GM19397 (cell line): ENCODE measurements around the gene CACTIN.

Source experiments
- ATAC-seq: cut with Tn5 transposase; IDR thresholded peaks from one replicate; pipeline ENCODE4 v1.9.1; 2021; ENCODE audit warnings: mild to moderate bottlenecking, moderate library complexity; ENCODE audit not compliant: unreplicated experiment

The CACTIN gene

DNA sequence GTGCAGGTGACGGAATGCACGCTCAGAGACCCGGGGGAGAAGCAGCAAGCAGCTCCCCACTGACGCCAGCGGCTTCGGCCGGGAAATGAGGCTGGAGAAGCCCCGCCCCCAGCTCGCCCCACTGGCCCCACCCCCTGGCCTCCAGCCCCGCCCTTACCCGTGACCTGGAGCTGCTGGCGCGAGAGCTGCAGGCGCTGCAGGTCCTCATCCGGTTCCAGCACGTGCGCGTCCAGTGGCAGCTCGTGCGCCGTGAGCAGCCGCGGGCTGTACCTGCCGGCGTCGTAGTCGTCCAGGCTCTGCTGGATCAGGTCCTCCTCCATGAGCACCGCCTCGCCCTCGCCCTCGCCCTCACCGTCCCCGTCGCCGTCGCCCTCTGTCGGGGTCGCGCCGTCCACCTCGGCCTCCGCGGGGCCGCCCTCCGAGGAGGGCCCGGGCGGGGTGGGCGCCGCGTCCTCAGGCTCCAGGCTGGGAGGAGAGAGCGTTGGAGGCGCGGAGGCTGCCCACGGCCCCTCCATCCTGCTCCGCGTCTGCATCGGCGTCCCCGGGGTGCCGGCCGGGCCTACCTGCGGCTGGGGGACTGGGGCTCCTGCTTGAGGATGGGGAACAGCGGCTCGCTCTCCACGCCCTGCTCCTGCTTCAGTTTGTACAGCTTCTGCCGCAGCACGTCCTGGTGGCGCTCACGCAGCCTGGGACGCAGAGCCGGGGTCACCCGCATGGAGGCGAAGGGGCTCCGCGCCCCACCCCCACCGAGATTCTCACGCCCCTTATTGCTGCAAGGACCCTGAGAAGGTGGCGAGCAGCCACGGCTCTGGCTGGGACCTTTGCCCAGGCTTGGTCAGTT is 13.5 kb downstream of the CACTIN start:
- ATAC-seq: no peak

DNA sequence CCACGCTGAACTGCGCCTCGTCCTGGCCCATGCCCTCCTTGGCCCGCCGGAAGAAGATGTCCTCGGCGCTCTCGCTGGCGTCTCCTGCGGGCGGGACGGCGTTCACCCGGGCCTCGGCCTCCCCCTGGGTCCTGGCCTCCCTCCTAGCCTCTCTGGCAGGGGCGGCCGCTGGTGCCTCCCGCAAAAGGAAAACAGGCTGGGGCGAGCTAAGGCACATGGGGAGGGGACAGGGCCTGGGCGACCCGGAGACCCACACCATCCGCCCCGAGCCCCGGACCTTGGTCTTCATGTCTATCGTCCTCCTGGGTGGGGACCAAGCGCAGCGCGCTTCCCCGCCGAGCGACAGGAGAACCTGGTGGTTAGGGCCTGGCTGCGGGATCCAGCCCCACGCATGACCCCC is 14.3 kb downstream of the CACTIN start:
- no peak for ATAC-seq

DNA sequence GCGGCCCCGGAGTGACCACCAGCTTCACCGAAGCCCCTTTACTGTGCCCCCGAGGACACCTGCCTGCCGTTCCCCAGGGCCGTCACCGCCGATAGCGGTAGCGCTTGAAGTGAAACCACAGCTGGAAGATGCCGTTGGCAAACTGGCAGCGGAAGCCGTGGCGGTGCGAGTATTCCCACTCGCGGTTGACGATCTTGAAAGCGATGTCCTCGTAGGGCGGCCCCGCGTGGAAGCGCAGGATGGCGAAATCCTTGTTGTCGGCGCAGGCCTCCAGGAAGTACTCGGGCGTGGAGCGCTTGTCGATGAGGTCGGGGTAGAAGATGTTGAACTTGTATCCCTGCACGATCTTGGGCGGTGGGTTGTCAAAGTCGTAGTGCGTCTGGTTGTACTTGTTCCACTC is 14.7 kb downstream of the CACTIN start:
- no peak for ATAC-seq

DNA sequence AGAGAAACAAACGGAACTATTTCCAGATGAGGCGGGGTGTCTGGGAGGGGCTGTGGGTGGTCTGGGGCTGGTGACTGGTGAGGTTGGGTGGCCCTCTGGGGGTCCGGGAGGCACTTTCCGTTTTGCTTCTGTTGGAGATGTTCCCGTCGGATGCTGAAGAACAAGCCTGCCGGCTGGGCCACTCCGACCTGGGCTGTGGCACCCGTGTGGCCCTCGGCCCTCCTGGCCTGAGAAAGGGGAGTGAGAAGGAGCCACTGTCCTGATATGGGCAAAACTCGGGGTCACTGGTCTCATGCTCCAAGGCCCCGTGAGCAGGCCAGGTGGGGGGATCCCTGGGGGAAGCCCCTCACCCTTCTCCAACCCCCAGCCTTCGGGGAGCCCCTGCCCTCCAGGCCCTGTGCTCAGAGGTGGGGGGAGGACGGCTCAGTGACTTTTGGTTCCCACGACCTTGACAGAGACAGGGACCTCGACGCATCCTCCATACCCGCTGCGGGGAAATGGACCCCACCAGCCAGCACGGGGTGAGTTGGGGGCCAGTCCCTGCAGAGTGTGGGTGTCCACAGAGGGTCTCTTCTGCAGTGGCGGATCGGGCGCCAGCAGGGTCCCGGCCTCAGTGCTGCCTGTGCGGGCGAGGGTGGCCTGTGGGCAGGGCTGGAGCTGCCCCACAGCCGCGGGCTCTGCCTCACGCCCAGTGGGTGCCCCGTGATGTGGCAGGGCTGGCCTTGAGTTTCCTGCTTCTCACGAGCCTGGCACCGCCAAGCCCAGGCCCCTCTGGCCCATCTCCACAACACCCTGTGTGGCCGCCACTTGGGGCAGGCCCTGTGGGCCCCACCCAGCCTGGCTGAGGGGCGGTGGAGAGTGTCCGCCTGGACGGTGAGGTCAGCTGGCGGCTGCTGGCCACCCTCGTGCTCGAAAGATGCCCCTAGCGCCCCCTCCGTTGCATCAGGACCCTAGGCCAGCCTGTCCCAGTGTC is 15.6 kb downstream of the CACTIN start:
- no peak for ATAC-seq

DNA sequence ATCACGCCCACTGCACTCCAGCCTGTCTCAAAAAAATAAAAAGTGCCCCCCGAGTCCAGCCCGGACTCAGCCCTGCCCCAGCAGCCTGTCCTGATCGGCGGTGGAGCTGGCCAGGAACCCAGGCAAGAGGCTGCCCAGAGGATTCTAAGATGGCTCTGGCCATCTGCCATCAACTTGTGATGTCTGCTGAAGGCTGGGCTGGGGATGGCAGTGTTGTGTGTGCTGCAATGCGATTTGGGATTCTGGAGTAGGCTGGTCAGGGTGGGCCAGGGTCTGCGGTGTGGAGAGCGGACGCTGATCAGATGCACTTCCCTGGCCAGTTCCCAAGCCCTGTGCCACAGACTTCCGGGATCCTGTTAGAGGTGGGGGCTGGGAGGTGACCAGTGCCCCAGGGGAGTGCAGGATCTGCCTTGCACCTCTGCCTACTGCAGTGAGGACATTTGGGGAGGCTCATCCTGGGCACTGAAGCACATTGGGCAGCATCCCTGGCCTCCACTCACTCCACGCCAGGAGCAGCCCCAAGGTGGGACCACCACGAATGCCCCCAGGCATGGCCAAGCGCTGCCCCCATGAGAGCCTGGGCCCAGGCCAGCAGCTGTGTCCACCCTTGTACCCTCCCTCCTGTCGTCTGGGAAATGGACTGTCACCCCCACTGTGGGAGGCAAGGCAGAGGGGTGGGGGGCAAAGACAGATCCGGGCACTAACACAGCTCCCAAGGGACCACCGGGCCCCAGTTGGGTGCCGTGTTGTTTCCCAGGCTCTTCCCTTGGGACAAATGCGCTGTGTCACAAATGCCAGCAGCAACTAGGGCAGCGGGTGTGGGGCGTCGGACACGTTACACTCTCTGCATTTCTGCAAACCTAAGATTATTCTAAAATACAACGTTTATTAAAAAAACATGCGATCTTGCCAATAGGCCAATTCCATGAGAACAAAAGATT is 16.5 kb downstream of the CACTIN start:
- ATAC-seq: no peak

DNA sequence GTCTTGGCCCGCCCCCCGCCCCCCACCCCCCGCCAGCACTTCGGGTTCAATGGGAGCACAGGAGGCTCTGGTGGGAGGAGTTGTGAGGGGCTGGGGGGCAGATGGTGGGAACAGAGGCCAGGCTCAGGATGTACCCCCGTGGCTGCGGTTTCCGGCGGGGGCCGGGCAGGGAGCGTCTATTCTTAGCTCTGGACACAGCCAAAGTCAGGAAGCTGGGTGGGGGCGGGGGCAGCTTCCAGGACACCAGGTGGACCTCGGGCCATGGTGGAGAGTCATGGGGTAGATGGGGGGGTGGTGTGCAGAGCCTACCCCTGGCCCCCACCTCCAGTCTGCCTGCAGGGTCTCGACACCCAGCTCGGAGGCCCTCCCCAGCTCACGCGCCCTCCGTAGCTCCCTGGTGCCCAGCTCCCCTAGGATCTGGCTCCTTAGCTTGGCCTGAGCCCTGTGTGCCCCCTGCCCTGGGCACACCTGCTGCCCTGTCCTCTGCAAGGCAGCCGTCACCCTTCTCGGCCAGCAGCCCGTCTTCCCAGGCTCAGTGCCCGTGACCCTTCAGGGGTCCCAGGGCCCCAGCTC is 17.8 kb downstream of the CACTIN start:
- ATAC-seq: no peak

DNA sequence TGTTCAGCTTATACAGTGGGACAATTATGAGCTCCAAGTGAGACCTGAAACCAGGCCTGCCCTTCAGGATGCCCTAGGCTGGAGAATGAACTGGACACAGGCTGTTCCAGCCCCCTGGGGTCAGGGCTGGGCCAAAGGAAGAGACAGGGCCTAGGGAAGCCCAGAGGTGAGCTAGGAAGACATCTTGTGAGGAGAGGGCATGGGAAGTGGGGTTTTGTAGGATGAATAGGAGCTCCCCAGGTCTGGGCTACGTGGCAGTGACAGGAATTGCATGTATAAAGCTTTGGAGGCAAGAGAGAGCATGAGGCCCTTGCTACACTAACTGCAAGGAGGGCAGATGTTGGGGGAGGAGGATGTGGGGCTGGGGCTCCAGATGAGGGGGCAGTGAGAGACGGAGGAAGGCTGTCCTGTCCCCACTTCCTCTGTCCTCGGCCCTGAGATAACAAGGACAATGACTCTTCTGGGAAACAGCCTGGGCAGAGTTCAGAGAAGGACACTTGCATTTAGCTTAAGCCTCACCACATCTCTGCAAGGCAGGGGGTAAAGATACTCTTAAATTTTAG is 18.4 kb downstream of the CACTIN start:
- no peak for ATAC-seq

DNA sequence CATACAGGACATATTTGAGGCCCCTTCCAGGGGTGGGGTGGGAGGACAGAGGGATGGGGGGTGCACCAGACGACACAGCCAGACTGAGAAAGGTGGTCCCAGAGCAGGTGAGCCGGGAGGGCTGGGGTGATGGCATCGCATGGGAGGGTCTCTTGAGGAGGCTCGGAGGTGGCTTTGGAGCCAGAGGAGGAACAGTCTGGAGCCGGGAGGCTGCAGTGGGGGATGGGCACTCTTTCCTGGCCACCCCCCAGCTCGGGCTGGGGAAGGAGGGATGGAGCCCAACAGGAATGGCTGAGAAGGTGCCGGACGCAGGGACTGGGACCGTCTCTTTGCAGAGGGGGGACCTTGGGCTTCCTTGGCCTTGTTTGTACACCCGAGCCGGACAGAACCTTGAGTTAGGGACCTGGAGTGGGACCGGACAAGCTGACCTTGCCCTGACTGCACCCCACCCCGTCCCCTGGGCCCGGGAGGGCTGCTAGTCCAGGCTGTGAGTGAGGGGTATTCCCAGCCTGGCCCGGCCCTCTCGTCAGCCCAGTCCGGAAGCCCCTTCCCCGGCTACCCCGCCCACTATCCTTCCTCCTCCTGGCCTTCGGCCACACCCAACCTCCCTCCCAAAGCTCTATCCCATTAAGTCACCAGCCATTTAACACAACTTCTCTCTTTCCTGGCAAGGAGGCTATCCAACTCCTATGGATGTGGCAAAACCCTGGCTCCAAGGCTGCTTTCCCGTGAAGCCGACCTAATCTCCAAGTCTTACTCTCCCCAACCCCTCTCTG is 19.1 kb downstream of the CACTIN start:
- no peak for ATAC-seq

DNA sequence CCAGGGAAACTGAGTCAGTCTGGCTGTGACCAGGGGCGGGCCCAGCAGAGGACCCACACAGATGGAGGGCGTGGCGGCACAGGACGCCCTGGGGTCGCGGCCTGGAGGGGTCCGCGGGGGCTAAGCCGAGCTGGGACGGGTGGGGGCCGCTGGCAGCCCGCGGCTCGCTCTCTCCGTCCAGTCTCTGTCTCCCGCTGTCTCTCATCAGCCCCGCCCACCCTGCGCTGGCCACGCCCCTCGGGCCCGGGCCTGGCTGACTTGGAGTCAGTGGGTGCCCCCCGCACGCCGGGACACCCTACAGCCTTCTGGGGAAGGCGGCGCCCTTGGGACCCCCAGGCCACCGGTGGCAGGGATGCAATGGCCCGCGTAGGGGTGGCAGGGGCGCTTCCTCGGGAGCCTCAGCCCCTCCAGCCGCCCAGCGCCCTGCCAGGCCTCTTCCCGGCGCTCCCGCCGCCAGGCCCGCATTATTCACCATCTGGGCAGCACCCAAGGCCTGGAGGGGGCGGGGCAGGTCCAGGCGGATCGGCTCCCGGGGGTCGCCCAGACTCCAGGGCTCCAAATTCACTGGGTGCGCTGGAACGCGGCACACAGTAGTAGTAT is 19.8 kb downstream of the CACTIN start, which contains the start of gene TBXA2R:
TBXA2R (minus strand) TSS at position 186 of the 600 bp plus-strand sequence. CDS start 6,241 bp downstream, outside the sequence.
- no peak for ATAC-seq

DNA sequence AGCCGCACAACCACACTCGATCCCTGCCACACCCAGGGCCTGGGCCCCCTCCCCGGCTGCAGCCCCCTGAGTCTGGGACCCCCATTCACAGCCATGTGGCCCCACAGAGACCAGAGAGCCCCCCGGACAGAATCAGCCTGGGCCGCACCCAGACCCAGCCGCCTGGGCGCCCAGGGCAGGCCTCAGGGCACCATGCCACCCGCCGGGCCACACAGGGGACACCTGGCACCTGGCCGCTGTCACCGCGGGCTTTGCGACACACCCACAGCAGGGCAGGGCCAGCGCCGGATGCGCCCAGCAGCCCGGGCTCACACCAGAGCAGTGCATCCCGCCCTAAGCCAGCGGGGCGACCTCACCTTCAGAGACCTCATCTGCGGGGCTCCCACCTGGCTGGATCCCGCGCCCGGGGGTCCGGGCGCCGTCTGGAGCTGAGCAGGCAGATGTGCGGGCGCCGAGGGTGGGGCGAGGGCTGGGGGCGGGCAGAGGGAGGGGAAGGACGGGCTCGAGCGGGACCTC is 20.4 kb downstream of the CACTIN start:
- ATAC-seq: no peak

DNA sequence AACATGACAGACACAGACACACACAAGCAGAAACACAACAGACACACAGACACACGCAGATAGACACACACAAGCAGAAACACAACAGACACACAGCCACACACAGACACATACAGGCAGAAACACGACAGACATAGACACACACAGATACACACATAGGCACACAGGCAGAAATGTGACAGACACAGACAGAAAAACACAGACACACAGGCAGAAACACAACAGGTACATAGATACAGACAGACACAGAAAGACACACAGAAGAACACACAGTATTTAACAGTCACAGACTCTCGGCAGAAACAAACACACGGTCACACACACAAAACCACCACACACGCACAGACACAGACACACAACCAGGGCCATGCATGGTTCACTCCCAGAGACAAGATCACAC is 20.8 kb downstream of the CACTIN start:
- ATAC-seq: no peak

DNA sequence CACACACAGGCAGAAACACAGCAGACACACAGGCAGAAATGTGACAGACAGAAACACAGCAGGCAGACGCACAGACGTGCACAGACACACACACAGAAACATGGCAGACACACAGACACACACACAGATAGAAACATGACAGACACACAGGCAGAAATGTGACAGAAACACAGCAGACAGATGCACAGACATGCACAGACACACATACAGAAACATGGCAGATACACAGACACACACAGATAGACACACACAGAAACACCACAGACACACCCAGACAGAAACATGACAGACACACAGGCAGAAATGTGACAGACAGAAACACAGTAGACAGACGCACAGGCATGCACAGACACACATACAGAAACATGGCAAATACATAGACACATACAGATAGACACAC is 21.2 kb downstream of the CACTIN start:
- ATAC-seq: no peak

DNA sequence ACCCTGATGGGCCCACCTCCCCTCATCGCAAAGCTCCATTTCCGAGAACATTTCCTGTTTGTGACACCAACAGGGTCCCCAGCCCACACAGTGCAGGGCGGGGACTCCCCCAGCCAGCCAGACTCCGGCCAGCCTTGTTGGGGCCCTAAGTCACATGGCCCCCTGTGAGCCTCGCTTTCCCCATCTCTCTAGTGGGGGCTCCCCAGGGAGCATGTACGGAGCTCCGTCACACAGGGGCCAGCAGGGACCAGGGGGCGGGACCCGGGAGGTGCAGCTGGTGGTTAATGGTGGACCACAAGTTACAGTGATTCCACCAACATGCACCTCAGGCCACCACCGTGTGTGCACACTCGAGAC is 21.6 kb downstream of the CACTIN start:
- no peak for ATAC-seq

DNA sequence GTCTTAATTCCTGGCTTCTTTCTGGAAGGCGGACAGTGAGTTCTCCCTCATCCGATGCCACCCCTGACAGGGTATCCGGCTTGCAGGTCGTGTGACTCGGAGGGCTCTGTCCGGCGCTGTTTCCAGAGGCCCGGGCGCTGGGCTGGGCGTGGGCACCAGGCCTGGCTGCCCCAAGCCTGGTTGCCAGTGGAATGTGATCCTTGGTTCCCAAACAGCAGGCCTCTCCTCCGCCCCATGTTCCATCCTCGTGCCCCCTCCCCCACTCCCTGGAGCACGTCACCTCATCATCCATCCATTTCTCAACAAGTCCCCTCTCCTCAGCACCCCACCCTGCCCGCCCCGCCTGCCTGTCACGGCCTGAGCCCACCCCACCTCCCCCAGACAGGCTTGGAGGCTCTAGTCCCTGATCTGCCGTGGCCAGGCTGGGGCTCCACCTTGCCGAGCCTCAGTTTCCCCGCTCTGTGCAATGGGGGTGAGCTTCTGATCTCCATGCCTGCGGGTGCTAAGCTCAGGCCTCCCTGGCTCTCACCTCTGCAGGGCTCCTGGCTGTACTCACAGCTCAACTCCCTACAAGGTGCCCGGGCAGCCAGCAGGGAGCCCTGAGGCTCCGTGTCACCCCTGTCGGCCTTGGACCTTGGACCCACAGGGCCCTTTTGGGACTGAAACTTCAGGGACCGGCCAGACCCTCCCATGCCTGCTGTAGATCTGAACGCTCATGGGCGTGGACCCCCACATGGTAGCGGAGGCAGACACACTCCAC is 22.2 kb downstream of the CACTIN start:
- ATAC-seq: no peak

DNA sequence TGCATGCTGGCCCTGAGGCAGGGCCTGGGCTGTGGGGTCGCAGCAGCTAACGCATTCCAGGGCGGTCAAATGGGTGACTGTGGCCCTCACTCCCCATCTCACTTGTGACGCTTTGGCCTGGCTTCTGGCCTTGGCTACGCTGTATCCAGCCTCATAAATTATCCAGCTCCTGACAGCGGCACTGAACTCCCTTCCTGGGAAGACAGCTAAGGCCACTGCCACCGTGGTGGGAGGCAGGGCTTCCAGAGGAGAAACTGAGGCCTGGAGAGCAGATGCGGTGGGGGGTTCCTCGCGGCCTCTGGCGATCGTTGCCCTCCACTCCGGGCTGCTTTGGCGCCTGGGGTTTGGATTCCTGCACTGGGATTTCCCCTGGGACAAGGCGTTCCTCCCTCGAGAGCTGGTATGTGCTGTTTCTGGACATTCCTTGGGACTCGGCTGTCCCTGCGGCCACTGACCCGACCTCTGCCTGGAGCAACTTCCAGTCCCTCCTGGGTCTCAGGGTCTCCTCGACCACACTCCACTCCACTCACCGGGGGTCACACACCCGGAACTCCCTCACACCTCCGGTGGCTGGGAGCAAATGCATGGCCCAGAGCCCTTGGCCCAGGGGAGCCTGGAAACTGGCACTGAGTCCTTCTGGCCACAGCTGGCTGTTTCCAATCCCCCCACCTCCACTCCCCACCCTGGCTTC is 23.3 kb downstream of the CACTIN start:
- no peak for ATAC-seq

DNA sequence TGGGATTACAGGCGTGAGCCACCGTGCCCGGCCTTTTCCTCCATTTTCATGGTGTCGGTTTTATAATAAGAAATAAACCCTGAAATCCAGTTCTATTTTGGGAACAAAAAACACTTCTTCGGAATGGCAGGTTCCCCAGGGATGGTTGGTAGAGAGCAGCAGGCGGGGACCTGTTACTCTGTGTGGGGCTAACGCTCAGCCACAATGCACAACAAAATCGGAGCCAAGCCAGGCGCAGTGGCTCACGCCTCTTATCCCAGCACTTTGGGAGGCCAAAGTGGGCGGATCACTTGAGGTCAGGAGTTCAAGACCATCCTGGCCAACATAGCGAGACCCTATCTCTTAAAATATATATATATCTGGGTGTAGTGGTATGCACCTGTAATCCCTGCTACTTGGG is 25.6 kb downstream of the CACTIN start:
- no peak for ATAC-seq

DNA sequence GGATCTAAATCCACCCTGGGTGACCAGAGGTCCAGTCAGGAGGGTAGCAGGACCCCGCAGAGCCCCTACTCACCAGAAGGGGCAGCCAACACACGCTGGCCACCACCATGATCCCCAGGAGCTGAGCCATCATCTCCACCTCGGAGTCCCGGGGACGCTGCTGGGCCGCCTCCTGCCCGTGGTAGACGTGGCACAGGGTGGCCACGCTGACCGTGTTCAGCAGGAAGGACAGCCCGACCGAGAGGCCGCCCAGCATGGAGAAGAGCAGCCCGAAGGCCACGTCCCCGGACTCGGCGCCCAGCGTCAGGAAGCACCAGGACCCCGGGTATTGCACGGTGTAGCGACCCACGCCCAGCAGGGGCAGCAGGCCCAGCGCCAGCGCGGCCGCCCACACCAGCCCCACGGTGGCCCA is 26.8 kb downstream of the CACTIN start:
- no peak for ATAC-seq
